ENCODE results near the gene FAM120B.

FAM120B gene

GRCh38 chr6:170447561-170447930 lies 141.0 kb downstream of the FAM120B start:
- no peak for DNase-seq

- no peak for DNase-seq
Observed at GRCh38 chr6:170448317-170448716, 141.8 kb downstream of the FAM120B start.

- DNase-seq: no peak
Observed at GRCh38 chr6:170448751-170449630, 142.4 kb downstream of the FAM120B start.

GRCh38 chr6:170449835-170450753 lies 143.5 kb downstream of the FAM120B start:
- no peak for DNase-seq

- DNase-seq: no peak
Observed at GRCh38 chr6:170450916-170451761, 144.6 kb downstream of the FAM120B start.

- no peak for DNase-seq
Observed at GRCh38 chr6:170451762-170452651, 145.4 kb downstream of the FAM120B start.

GRCh38 chr6:170452767-170453545 lies 146.4 kb downstream of the FAM120B start:
- DNase-seq: no peak

- DNase-seq: no peak
Observed at GRCh38 chr6:170453586-170454511, 147.3 kb downstream of the FAM120B start.

- peak; percentile 91 for DNase-seq
Observed at GRCh38 chr6:170454512-170455285, 148.1 kb downstream of the FAM120B start.

- DNase-seq: no peak
Observed at GRCh38 chr6:170455335-170455979, 148.9 kb downstream of the FAM120B start.

- DNase-seq: no peak
Observed at GRCh38 chr6:170456334-170456733, 149.8 kb downstream of the FAM120B start.

Data from DMS79 treated with DMSO at 0.1 percent for 48 hours (cell line).